HEK293 (cell line): ENCODE data around the gene LHX6.
A peak's percentile ranks its signal among the peaks of the same experiment; 100 is the strongest.

ENCODE experiments used
- CTCF ChIA-PET: fragments of 350-600 bp; formaldehyde crosslinking; extraction: SDS; loops from one replicate; lab custom pipeline; 2021; ENCODE audit warnings: antibody characterized with exemption; lab: Yijun Ruan, JAX
- POLR2A ChIA-PET: fragments of 300-600 bp; formaldehyde crosslinking; extraction: SDS; loops from one replicate; lab custom pipeline; 2020; ENCODE audit warnings: antibody characterized with exemption, inconsistent platforms; lab: Yijun Ruan, JAX
- H3K27ac ChIP-seq: fragments of 200-500 bp; sonication (Bioruptor generic); 2 replicates; pipeline ENCODE4 v1.5.1; 2014; ENCODE audit warnings: low read depth, low read length, control low read depth, inconsistent platforms; ENCODE audit errors: extremely low read depth
- H3K36me3 ChIP-seq, 2 experiments: fragments of 200-500 bp in 1 of 2; sonication (Bioruptor generic) in 1 of 2; 1 replicate in 1 of 2; 2 replicates in 1 of 2; pipeline ENCODE4 v1.5.1; 2014 to 2017; ENCODE audit warnings: inconsistent platforms in 2 of 2, low read length in 2 of 2; ENCODE audit not compliant: control insufficient read depth in 2 of 2, insufficient read depth in 1 of 2
- H3K4me1 ChIP-seq: fragments of 200-500 bp; sonication (Bioruptor generic); 2 replicates; pipeline ENCODE4 v1.5.1; 2014; ENCODE audit warnings: mild to moderate bottlenecking, low read length, inconsistent platforms; ENCODE audit not compliant: control insufficient read depth, insufficient read depth
- H3K4me3 ChIP-seq: 2 replicates; pipeline ENCODE4 v1.5.1; 2011; ENCODE audit warnings: low read depth, mild to moderate bottlenecking, control low read depth, low read length, moderate library complexity
- H3K9me3 ChIP-seq: fragments of 200-500 bp; sonication (Bioruptor generic); 2 replicates; pipeline ENCODE4 v1.5.1; 2014; ENCODE audit warnings: low read depth, low read length, inconsistent platforms; ENCODE audit not compliant: control insufficient read depth, insufficient read depth
- FEZF1 ChIP-seq: fragments of 450-650 bp; formaldehyde crosslinking; IDR thresholded peaks from 2 replicates; pipeline ENCODE4 v1.5.1; 2016; ENCODE audit warnings: missing biosample characterization, missing genetic modification characterization
- KLF10 ChIP-seq: fragments of 450-650 bp; IDR thresholded peaks from 2 replicates; pipeline ENCODE4 v1.5.1; 2018; ENCODE audit warnings: missing biosample characterization, mild to moderate bottlenecking, missing genetic modification characterization
- ZBTB20 ChIP-seq: fragments of 450-650 bp; formaldehyde crosslinking; IDR thresholded peaks from 2 replicates; pipeline ENCODE4 v1.5.1; 2016; ENCODE audit warnings: missing biosample characterization, missing genetic modification characterization
- ZBTB8A ChIP-seq: fragments of 450-650 bp; formaldehyde crosslinking; IDR thresholded peaks from 2 replicates; pipeline ENCODE4 v1.5.1; 2016; ENCODE audit warnings: missing biosample characterization, missing genetic modification characterization
- ZNF138 ChIP-seq: fragments of 450-650 bp; formaldehyde crosslinking; IDR thresholded peaks from 2 replicates; pipeline ENCODE4 v1.5.1; 2016; ENCODE audit warnings: missing biosample characterization, missing genetic modification characterization, borderline replicate concordance
- ZNF155 ChIP-seq: fragments of 450-650 bp; formaldehyde crosslinking; IDR thresholded peaks from 2 replicates; pipeline ENCODE4 v1.5.1; 2016; ENCODE audit warnings: missing biosample characterization, missing genetic modification characterization
- ZNF335 ChIP-seq: fragments of 450-650 bp; formaldehyde crosslinking; conservative IDR thresholded peaks from 2 replicates; pipeline ENCODE4 v1.5.1; 2016; ENCODE audit warnings: missing biosample characterization, missing genetic modification characterization
- ZNF544 ChIP-seq: fragments of 450-650 bp; formaldehyde crosslinking; IDR thresholded peaks from 2 replicates; pipeline ENCODE4 v1.5.0; 2017; ENCODE audit warnings: missing biosample characterization, missing genetic modification characterization
- ZNF600 ChIP-seq: fragments of 450-650 bp; formaldehyde crosslinking; IDR thresholded peaks from 2 replicates; pipeline ENCODE4 v1.5.1; 2016; ENCODE audit warnings: missing biosample characterization, missing genetic modification characterization
- ZNF610 ChIP-seq: fragments of 450-650 bp; formaldehyde crosslinking; IDR thresholded peaks from 2 replicates; pipeline ENCODE4 v1.5.1; 2016; ENCODE audit warnings: missing biosample characterization, missing genetic modification characterization, borderline replicate concordance
- ZNF624 ChIP-seq: fragments of 450-650 bp; formaldehyde crosslinking; IDR thresholded peaks from 2 replicates; pipeline ENCODE4 v1.5.1; 2017; ENCODE audit warnings: missing biosample characterization, missing genetic modification characterization
- ZNF629 ChIP-seq: fragments of 450-650 bp; formaldehyde crosslinking; IDR thresholded peaks from 2 replicates; pipeline ENCODE4 v1.5.1; 2017; ENCODE audit warnings: missing biosample characterization, missing genetic modification characterization
- ZNF658 ChIP-seq: fragments of 450-650 bp; formaldehyde crosslinking; IDR thresholded peaks from 2 replicates; pipeline ENCODE4; 2016; ENCODE audit warnings: missing biosample characterization, missing genetic modification characterization
- ZNF701 ChIP-seq: fragments of 450-650 bp; formaldehyde crosslinking; IDR thresholded peaks from 2 replicates; pipeline ENCODE4 v1.5.1; 2016; ENCODE audit warnings: missing biosample characterization, missing genetic modification characterization
- ZNF747 ChIP-seq: fragments of 450-650 bp; formaldehyde crosslinking; IDR thresholded peaks from 2 replicates; pipeline ENCODE4 v1.5.1; 2016; ENCODE audit warnings: missing biosample characterization, missing genetic modification characterization
- ZNF76 ChIP-seq: fragments of 450-650 bp; formaldehyde crosslinking; IDR thresholded peaks from 2 replicates; pipeline ENCODE4; 2016; ENCODE audit warnings: low read depth, missing biosample characterization, missing genetic modification characterization, borderline replicate concordance
- ZNF792 ChIP-seq: fragments of 450-650 bp; formaldehyde crosslinking; IDR thresholded peaks from 2 replicates; pipeline ENCODE4 v1.5.1; 2016; ENCODE audit warnings: missing biosample characterization, missing genetic modification characterization
- ZSCAN23 ChIP-seq: fragments of 450-650 bp; formaldehyde crosslinking; IDR thresholded peaks from 2 replicates; pipeline ENCODE4 v1.5.1; 2016; ENCODE audit warnings: missing biosample characterization, missing genetic modification characterization
- ZSCAN30 ChIP-seq: fragments of 450-650 bp; IDR thresholded peaks from 2 replicates; pipeline ENCODE4 v1.5.1; 2018; ENCODE audit warnings: missing biosample characterization, mild to moderate bottlenecking, missing genetic modification characterization, moderate library complexity
- ZXDB ChIP-seq: fragments of 450-650 bp; formaldehyde crosslinking; IDR thresholded peaks from 2 replicates; pipeline ENCODE4 v1.5.1; 2016; ENCODE audit warnings: missing biosample characterization, missing genetic modification characterization
- TF ChIP-seq, protein P1 (sequence below): fragments of 450-650 bp; formaldehyde crosslinking; IDR thresholded peaks from 2 replicates; pipeline ENCODE4 v1.5.1; 2016; ENCODE audit warnings: missing biosample characterization, missing genetic modification characterization
- TF ChIP-seq, protein P2 (sequence below): fragments of 450-650 bp; formaldehyde crosslinking; IDR thresholded peaks from 2 replicates; pipeline ENCODE4 v1.5.0; 2017; ENCODE audit warnings: missing biosample characterization, missing genetic modification characterization, borderline replicate concordance

Gene LHX6

GRCh38 chr9:122218071-122218934, 10.5 kb downstream of the LHX6 start:
- no peaks in the 10 kb centered on the region for H3K4me1 ChIP-seq
- ChIA-PET POLR2A (no interaction called here), CTCF (interaction anchor here (0.5 kb wide), 1 partner anchor 531 kb away, joined by 3 read pairs; no protein-coding TSS in a partner anchor)
- no peaks in the 10 kb centered on the region for H3K9me3 ChIP-seq
- H3K27ac ChIP-seq = no peak overlapping the region
- H3K36me3 ChIP-seq = no peaks in the 10 kb centered on the region
- TF ChIP-seq ZNF658 (tag by site-specific recombination) = no peak
- 0 out of 2 replicates have a peak, but pooled peaks have one; percentile 42 for TF ChIP-seq ZNF600 (tag by site-specific recombination)
- no peak for TF ChIP-seq ZBTB8A (tag by site-specific recombination)
- peak; percentile 58 for TF ChIP-seq ZBTB20 (tag by site-specific recombination)
- 0 out of 2 replicates have a peak, but pooled peaks have one; percentile 30 for TF ChIP-seq ZNF629 (tag by site-specific recombination)
- TF ChIP-seq ZNF335 (tag by site-specific recombination) = no peak
- H3K4me3 ChIP-seq = no peak overlapping the region

- POLR2A ChIA-PET = no interaction called here
- TF ChIP-seq ZNF701 = no peak
- TF ChIP-seq ZNF544 = no peak
- TF ChIP-seq FEZF1 (tag by site-specific recombination) = no peak
- Histone ChIP-seq H3K9me3 (no peaks in the 10 kb centered on the region), H3K4me3 (no peak overlapping the region), H3K36me3 (no peaks in the 10 kb centered on the region), H3K27ac (no peak overlapping the region), H3K4me1 (no peaks in the 10 kb centered on the region)
- CTCF ChIA-PET = interaction anchor here (0.5 kb wide), 1 partner anchor 531 kb away, joined by 3 read pairs; no protein-coding TSS in a partner anchor
Measured at GRCh38 chr9:122217640-122218039, 11.1 kb downstream of the LHX6 start.

DNA sequence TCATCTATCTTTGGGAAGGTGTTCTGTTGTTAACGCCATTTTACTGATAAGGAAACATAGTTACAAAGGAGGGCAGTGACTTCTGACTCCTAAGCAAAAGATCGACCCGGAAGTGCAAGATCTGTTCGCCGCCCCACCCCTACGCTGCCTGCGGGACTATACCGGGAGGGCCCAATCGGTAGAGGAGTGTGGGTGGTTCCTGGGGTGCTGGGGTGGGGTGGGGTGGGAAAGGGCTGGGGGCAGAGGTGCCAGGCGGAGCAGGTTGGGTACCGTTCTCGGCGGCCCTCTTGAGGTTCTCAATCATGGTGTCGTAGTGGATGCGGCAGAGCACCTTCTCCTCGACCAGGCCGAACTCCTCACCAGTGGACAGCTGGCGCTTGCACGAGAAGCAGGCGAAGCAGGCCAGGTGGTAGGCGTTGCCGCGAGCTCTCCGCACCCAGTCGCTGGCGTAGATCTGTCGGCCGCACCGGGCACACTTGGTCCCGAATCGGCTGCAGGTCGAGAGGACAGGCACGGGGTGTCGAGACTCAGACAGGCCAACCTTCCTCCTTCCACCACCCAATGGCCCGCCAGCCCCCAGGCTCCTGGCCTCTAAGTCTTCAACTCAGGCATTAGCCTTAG, 11.8 kb downstream of the LHX6 start:
- H3K9me3 ChIP-seq = no peaks in the 10 kb centered on the region
- POLR2A ChIA-PET = interaction anchor here (0.8 kb wide), 1 partner anchor 48 kb away, joined by 3 read pairs; the partner anchor contains the start of genes MRRF and RBM18
- no peak overlapping the region for H3K4me3 ChIP-seq
- CTCF ChIA-PET = no interaction called here
- no peaks in the 10 kb centered on the region for H3K36me3 ChIP-seq
- TF ChIP-seq ZNF792 (tag by site-specific recombination) = no peak
- no peak for TF ChIP-seq ZNF610 (tag by site-specific recombination)
- TF ChIP-seq, protein P1, sequence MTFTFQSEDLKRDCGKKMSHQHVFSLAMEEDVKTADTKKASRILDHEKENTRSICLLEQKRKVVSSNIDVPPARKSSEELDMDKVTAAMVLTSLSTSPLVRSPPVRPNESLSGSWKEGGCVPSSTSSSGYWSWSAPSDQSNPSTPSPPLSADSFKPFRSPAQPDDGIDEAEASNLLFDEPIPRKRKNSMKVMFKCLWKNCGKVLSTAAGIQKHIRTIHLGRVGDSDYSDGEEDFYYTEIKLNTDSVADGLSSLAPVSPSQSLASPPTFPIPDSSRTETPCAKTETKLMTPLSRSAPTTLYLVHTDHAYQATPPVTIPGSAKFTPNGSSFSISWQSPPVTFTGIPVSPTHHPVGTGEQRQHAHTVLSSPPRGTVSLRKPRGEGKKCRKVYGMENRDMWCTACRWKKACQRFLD (tag by site-specific recombination) = no peak
- TF ChIP-seq, all 188 proteins: peak for 0
- no peaks in the 10 kb centered on the region for H3K4me1 ChIP-seq
- H3K27ac ChIP-seq = no peak overlapping the region

GRCh38 chr9:122216138-122216797, 12.5 kb downstream of the LHX6 start:
- POLR2A ChIA-PET = interaction anchor here (0.8 kb wide), 1 partner anchor 48 kb away, joined by 3 read pairs; the partner anchor contains the start of genes MRRF and RBM18
- Histone ChIP-seq H3K36me3 (no peaks in the 10 kb centered on the region), H3K27ac (no peak overlapping the region), H3K9me3 (no peaks in the 10 kb centered on the region), H3K4me3 (no peak overlapping the region), H3K4me1 (no peaks in the 10 kb centered on the region)
- CTCF ChIA-PET = interaction anchor here (0.8 kb wide), 1 partner anchor 91 kb away, joined by 3 read pairs; no protein-coding TSS in a partner anchor
- TF ChIP-seq, protein P2, sequence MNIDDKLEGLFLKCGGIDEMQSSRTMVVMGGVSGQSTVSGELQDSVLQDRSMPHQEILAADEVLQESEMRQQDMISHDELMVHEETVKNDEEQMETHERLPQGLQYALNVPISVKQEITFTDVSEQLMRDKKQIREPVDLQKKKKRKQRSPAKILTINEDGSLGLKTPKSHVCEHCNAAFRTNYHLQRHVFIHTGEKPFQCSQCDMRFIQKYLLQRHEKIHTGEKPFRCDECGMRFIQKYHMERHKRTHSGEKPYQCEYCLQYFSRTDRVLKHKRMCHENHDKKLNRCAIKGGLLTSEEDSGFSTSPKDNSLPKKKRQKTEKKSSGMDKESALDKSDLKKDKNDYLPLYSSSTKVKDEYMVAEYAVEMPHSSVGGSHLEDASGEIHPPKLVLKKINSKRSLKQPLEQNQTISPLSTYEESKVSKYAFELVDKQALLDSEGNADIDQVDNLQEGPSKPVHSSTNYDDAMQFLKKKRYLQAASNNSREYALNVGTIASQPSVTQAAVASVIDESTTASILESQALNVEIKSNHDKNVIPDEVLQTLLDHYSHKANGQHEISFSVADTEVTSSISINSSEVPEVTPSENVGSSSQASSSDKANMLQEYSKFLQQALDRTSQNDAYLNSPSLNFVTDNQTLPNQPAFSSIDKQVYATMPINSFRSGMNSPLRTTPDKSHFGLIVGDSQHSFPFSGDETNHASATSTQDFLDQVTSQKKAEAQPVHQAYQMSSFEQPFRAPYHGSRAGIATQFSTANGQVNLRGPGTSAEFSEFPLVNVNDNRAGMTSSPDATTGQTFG = no peak
- TF ChIP-seq ZNF747 (tag by site-specific recombination) (no peak), ZNF155 (tag by site-specific recombination) (no peak), ZNF76 (tag by site-specific recombination) (no peak), ZNF624 (tag by site-specific recombination) (no peak), ZXDB (tag by site-specific recombination) (no peak), KLF10 (tag by site-specific recombination) (no peak), ZNF138 (tag by site-specific recombination) (no peak), ZSCAN23 (no peak), ZSCAN30 (tag by site-specific recombination) (no peak)
